GM11168 (cell line): Measurements from ENCODE around the gene DOK1.

Experiments used
- in situ Hi-C: fragments of 300-500 bp; cut with MboI; formaldehyde crosslinking; loops from one replicate; pipeline ENCODE4 v1.12.0; 2022; ENCODE audit warnings: low sequenced_read_pairs; ENCODE audit not compliant: unreplicated experiment

Gene DOK1

GRCh38 chr2:74524955-74525716, 29.4 kb upstream of the DOK1 start:
- in situ Hi-C loops: no loop called here

- in situ Hi-C loops: no loop called here
These were observed 28.5 kb upstream of the DOK1 start, which contains the start of gene DQX1 for GRCh38 chr2:74525717-74526648. DQX1 (minus strand) TSS chr2:74526231; CDS start chr2:74525729, 502 bp downstream.

- in situ Hi-C loops: no loop called here
These were observed 27.8 kb upstream of the DOK1 start for GRCh38 chr2:74526649-74527230.

- in situ Hi-C loops: no loop called here
These were observed 26.8 kb upstream of the DOK1 start for GRCh38 chr2:74527741-74528140.

- in situ Hi-C loops: no loop called here
These were observed 25.7 kb upstream of the DOK1 start for GRCh38 chr2:74528600-74529356.

GRCh38 chr2:74529357-74530238, 24.9 kb upstream of the DOK1 start, which contains the start of the genes AUP1 and HTRA2:
AUP1 (minus strand) TSS chr2:74529706; CDS start chr2:74529629, 77 bp downstream.
HTRA2 (plus strand) TSS chr2:74529933; CDS start chr2:74530007, 74 bp downstream.
- in situ Hi-C loops: no loop called here

GRCh38 chr2:74530239-74531187, 24.0 kb upstream of the DOK1 start:
- in situ Hi-C loops: no loop called here

- in situ Hi-C loops: no loop called here
These were observed 22.9 kb upstream of the DOK1 start for GRCh38 chr2:74531666-74532065.

- in situ Hi-C loops: no loop called here
These were observed 22.3 kb upstream of the DOK1 start for GRCh38 chr2:74532222-74532621.

GRCh38 chr2:74533464-74533863, 21.1 kb upstream of the DOK1 start:
- in situ Hi-C loops: no loop called here

GRCh38 chr2:74534411-74534810, 20.1 kb upstream of the DOK1 start:
- in situ Hi-C loops: no loop called here

- in situ Hi-C loops: no loop called here
These were observed 19.0 kb upstream of the DOK1 start for GRCh38 chr2:74535440-74535965.

GRCh38 chr2:74536166-74536950, 18.2 kb upstream of the DOK1 start:
- in situ Hi-C loops: no loop called here

GRCh38 chr2:74537140-74537539, 17.4 kb upstream of the DOK1 start:
- in situ Hi-C loops: no loop called here

- in situ Hi-C loops: no loop called here
These were observed 15.6 kb upstream of the DOK1 start for GRCh38 chr2:74538881-74539339.

GRCh38 chr2:74540291-74540690, 14.2 kb upstream of the DOK1 start:
- in situ Hi-C loops: no loop called here

- in situ Hi-C loops: no loop called here
These were observed 11.5 kb upstream of the DOK1 start for GRCh38 chr2:74542978-74543377.
